B cell (primary cell): Measurements from ENCODE around the gene SPRED2.

Source experiments
- CTCF ChIP-seq: fragments of 200-600 bp; IDR thresholded peaks from one replicate; pipeline ENCODE4 v1.8.0; 2022; ENCODE audit warnings: antibody characterized with exemption, mild to moderate bottlenecking
- EZH2 ChIP-seq: IDR thresholded peaks from 2 replicates; pipeline ENCODE4 v1.6.1; 2012; ENCODE audit warnings: borderline replicate concordance, low read depth, mild to moderate bottlenecking, moderate library complexity, low read length; ENCODE audit not compliant: insufficient read depth, poor library complexity, severe bottlenecking

- TF ChIP-seq CTCF = no peak
- no peak for TF ChIP-seq EZH2
Observed at GRCh38 chr2:65437392-65438135, 5.2 kb upstream of the SPRED2 start.
